ENCODE data around the gene HADHA. TPM values are rescaled to one million over a fixed set of nuclear protein-coding genes. Genes with fewer than 3 reads are reported as not detected.
"Not testable (repeated sequence)": the region's sequence is repeated elsewhere in the genome, so short reads cannot be mapped to it uniquely, and the experiment has no call there.

Gene HADHA
- 111 TPM for total RNA-seq

- DNase-seq (ENCODE audit: low read depth in 2 of 3, low spot score in 2 of 3): peak; percentile 87 to 91 (median 89)
Measured at GRCh38 chr2:26244309-26245230, at the start of gene HADHA, which contains the start of gene HADHB. HADHA (minus strand) TSS chr2:26244632; CDS start chr2:26244596, 36 bp downstream. HADHB (plus strand) TSS chr2:26244939; CDS start chr2:26254255, 9,316 bp downstream.

- no peak for DNase-seq (ENCODE audit: low read depth in 2 of 3, low spot score in 2 of 3)
Measured at GRCh38 chr2:26292646-26293045, 48.2 kb upstream of the HADHA start.

DNA sequence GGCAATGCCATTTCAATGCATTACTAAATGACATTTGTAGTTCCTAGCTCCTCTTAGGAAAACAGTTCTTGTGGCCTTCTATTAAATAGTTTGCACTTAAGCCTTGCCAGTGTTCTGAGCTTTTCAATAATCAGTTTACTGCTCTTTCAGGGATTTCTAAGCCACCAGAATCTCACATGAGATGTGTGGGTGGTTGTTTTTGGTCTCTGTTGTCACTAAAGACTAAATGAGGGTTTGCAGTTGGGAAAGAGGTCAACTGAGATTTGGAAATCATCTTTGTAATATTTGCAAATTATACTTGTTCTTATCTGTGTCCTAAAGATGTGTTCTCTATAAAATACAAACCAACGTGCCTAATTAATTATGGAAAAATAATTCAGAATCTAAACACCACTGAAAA lies 45.6 kb upstream of the HADHA start:
- DNase-seq (ENCODE audit: low read depth in 2 of 3, low spot score in 2 of 3): no peak

DNA sequence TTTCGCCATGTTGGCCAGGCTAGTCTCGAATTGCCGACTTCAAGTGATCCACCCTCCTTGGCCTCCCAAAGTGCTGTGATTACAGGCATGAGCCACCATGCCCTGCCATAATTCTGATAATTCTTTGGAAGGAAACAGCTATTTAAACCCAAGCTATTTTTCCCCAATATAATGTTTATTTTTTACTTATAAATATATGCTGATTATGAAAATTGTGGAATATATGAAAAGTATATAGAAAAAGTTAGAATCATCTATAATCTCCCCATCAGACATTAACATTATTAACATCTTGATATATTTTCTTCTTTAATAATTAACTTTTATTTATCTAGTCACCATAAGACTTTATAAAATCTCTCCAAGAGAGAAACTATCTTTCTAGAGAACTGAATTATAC lies 41.5 kb upstream of the HADHA start:
- DNase-seq (ENCODE audit: low read depth in 2 of 3, low spot score in 2 of 3): no peak

GRCh38 chr2:26284132-26284531 lies 39.7 kb upstream of the HADHA start:
- DNase-seq (ENCODE audit: low read depth in 2 of 3, low spot score in 2 of 3): no peak

- DNase-seq (ENCODE audit: low read depth in 2 of 3, low spot score in 2 of 3): no peak
Measured at GRCh38 chr2:26283606-26284005, 39.2 kb upstream of the HADHA start.

GRCh38 chr2:26281226-26281625 lies 36.8 kb upstream of the HADHA start:
- no peak for DNase-seq (ENCODE audit: low read depth in 2 of 3, low spot score in 2 of 3)

DNA sequence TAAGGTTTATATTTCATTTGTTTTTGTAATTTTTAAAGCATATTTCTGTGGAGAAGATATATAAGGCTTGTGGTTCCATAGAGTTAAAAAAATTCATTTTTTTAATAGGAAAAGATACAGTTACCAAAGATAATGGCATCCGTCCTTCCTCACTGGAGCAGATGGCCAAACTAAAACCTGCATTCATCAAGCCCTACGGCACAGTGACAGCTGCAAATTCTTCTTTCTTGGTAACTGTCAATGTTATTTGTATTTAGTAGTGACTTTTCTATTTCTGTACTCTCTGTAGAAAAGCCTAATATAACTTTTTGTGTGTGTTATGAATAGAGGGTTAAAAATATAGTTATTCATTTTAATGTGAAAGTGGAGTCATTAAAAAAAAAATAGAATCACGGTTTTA lies 35.5 kb upstream of the HADHA start:
- DNase-seq (ENCODE audit: low read depth in 2 of 3, low spot score in 2 of 3): no peak

DNA sequence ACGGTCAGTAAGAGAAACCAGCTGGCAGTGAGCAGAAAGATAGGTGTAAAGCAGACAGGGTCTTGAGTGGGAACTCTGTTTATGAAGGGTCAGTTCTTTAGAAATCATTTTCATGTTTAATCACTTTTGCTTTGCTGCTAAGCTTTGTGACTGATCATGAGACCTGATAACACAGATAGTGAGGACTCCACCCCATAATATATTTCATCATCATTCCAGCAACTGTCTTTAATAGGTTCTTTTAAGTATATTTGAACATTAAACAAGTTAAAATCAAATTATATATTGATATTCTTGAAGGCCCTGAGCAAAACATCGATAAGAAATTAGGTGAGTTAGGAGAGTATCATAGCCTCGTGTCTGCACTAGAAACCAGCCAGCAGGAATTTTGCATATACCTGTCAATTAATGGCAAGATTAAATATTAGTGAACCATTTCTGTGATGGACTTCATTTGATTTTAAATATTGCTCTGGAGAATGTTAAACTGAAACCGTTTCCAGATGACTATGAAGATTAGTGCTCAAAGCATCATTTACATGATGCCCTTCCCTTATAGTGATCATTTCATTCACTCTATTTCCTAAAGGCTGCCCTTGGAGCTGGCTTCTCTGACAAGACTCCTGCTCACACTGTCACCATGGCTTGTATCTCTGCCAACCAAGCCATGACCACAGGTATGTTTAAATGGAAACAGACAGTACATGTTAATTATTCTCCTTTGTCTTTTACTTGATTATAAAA lies 32.2 kb upstream of the HADHA start:
- DNase-seq (ENCODE audit: low read depth in 2 of 3, low spot score in 2 of 3): no peak

- no peak for DNase-seq (ENCODE audit: low read depth in 2 of 3, low spot score in 2 of 3)
Measured at GRCh38 chr2:26274058-26274613, 29.7 kb upstream of the HADHA start.

- DNase-seq (ENCODE audit: low read depth in 2 of 3, low spot score in 2 of 3): no peak
Measured at GRCh38 chr2:26273501-26273900, 29.1 kb upstream of the HADHA start.

- no peak for DNase-seq (ENCODE audit: low read depth in 2 of 3, low spot score in 2 of 3)
Measured at GRCh38 chr2:26270373-26270772, 25.9 kb upstream of the HADHA start.

GRCh38 chr2:26269571-26270158 lies 25.2 kb upstream of the HADHA start:
- DNase-seq (ENCODE audit: low read depth in 2 of 3, low spot score in 2 of 3): no peak

DNA sequence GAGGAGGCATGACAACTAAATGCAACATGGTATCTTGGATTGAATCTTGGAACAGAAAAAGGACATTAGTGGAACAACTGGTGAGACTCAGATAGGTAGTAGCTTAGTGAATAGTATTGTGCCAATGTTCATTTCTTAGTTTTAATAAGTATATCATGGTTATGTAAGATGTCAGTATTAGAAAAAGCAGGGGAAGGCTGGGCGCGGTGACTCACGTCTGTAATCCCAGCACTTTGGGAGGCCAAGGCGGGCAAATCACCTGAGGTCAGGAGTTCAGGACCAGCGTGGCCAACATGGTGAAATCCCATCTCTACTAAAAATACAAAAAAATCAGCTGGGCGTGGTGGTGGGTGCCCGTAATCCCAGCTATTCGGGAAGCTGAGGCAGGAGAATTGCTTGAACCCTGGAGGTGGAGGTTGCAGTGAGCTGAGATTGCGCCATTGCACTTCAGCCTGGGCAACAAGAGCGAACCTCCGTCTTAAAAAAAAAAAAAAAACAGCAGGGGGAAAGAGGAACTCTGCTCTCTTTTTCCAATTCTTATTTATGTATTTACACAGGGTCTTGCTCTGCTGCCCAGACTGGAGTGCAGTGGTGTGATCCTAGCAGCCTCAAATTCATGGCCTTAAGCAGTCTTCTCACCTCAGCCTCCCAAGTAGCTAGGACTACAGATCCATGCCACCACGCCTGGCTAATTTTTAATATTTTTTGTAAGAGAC lies 24.4 kb upstream of the HADHA start:
- DNase-seq (ENCODE audit: low read depth in 2 of 3, low spot score in 2 of 3): not testable (repeated sequence)

GRCh38 chr2:26268213-26268612 lies 23.8 kb upstream of the HADHA start:
- no peak for DNase-seq (ENCODE audit: low read depth in 2 of 3, low spot score in 2 of 3)

GRCh38 chr2:26258836-26259235 lies 14.4 kb upstream of the HADHA start:
- not testable (repeated sequence) for DNase-seq (ENCODE audit: low read depth in 2 of 3, low spot score in 2 of 3)

DNA sequence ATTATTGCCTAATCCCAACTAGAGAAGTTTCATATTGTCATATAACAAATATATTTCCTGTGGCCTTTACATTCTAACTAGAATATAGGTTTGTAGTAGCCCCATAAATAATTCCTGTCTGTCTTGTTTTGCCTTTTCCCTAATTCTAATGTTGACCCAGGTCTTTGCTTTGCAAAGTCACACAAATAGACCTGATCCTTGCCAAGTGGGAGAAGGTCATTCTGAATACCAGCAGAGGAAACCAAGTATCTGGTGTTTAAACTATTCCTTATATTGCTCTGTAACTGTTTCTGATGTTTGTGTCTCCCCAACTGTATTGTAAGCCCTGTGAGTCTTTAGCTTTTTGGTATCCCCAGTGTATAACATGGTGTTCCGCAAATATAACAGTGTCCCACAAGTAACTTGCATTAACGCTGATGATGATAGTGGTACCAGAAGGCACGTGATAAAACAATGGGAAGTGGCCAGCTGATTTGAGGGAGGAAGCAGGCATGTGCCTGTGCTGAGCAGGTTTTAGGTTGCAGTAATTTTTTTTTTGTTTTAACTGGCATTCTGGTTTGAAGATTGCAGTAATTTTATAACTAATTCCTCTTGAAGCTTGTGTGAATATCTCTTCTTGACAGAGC lies 11.4 kb upstream of the HADHA start:
- peak in 2 of 3 donors; percentile 24 to 56 for DNase-seq (ENCODE audit: low read depth in 2 of 3, low spot score in 2 of 3)

GRCh38 chr2:26251893-26252292 lies 7.5 kb upstream of the HADHA start:
- no peak for DNase-seq (ENCODE audit: low read depth in 2 of 3, low spot score in 2 of 3)

DNA sequence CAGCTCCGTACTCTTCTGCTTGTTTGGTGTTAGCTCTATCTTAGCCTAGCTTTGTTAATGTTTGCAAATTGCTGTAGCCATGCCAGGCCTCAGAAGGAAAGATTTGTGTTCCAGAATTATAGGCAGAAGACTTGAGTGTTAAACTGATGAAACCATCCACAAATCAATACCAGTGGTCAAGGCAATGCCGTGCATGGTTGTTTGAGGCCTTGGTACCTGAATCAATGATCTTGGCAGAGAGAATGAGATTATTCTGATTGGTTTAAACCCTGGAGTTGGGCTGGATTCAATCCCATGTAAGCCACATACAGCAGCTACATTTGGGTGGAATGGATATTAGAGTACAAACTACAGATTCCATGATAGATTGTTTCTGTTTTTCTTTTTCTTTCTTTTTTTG lies 5.2 kb upstream of the HADHA start:
- DNase-seq (ENCODE audit: low read depth in 2 of 3, low spot score in 2 of 3): no peak

GRCh38 chr2:26246818-26247217 lies 2.4 kb upstream of the HADHA start:
- DNase-seq (ENCODE audit: low read depth in 2 of 3, low spot score in 2 of 3): peak in 2 of 3 donors; percentile 8 to 12
